ENCODE results near the gene SPOCK1.

Gene SPOCK1

GRCh38 chr5:137146402-137146890 lies 352.7 kb downstream of the SPOCK1 start:
- H3K36me3 ChIP-seq (replicated peaks), result no peaks in the 10 kb centered on the region
- no peak for TF ChIP-seq CTCF (IDR thresholded peaks at IDR 0.05; ENCODE audit: low read depth, low read length, missing control alignments)
- in situ Hi-C loops (cut with HindIII; ENCODE audit: low pct_ligation_motif_present, low sequenced_read_pairs), result no loop called here
- peak overlapping the region; percentile 56 for H3K27ac ChIP-seq
- H3K27me3 ChIP-seq (replicated peaks), result no peaks in the 10 kb centered on the region
- H3K4me3 ChIP-seq (ENCODE audit: low read depth, low read length), result no peak overlapping the region
- DNase-seq, result peak; percentile 88

GRCh38 chr5:137145721-137146120 lies 353.4 kb downstream of the SPOCK1 start:
- no peaks in the 10 kb centered on the region for H3K36me3 ChIP-seq (replicated peaks)
- no peaks in the 10 kb centered on the region for H3K27me3 ChIP-seq (replicated peaks)
- no peak for TF ChIP-seq CTCF (IDR thresholded peaks at IDR 0.05; ENCODE audit: low read depth, low read length, missing control alignments)
- in situ Hi-C loops (cut with HindIII; ENCODE audit: low pct_ligation_motif_present, low sequenced_read_pairs), result no loop called here
- H3K27ac ChIP-seq, result peak overlapping the region; percentile 22
- H3K4me3 ChIP-seq (ENCODE audit: low read depth, low read length), result no peak overlapping the region
- no peak for DNase-seq

DNA sequence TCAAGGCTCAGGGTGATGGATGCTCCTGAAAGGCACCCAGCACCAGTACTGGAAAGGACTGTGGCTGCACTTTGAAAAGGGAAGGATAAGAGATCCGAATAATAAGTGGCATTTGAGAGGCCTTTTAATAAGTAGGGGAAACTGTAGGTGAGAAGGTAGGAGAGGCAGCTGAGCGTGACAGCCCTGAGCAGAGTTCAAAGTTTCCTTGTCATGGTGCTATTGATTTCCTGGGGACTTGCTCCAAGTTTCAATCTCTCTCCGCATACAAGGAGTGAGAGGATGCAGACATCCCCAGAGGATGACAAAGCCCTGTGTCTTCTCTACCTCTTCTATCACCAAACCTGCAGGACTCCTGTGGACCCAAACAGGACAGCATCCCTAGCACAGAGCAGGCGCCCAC lies 354.5 kb downstream of the SPOCK1 start:
- H3K27ac ChIP-seq, result no peak overlapping the region
- in situ Hi-C loops (cut with HindIII; ENCODE audit: low pct_ligation_motif_present, low sequenced_read_pairs), result no loop called here

GRCh38 chr5:137142764-137143605 lies 356.1 kb downstream of the SPOCK1 start:
- peak; percentile 69 for DNase-seq

More for the DNA sequence above, 354.5 kb downstream of the SPOCK1 start:
- H3K36me3 ChIP-seq (replicated peaks), result no peaks in the 10 kb centered on the region
- H3K4me3 ChIP-seq (ENCODE audit: low read depth, low read length), result no peak overlapping the region
- TF ChIP-seq CTCF (IDR thresholded peaks at IDR 0.05; ENCODE audit: low read depth, low read length, missing control alignments), result no peak
- DNase-seq, result no peak
- H3K27me3 ChIP-seq (replicated peaks), result no peaks in the 10 kb centered on the region

GRCh38 chr5:137142346-137142745 lies 356.8 kb downstream of the SPOCK1 start:
- peak overlapping the region; percentile 66 for H3K27ac ChIP-seq
- DNase-seq, result no peak
- H3K4me3 ChIP-seq (ENCODE audit: low read depth, low read length), result no peak overlapping the region
- H3K36me3 ChIP-seq (replicated peaks), result no peaks in the 10 kb centered on the region
- TF ChIP-seq CTCF (IDR thresholded peaks at IDR 0.05; ENCODE audit: low read depth, low read length, missing control alignments), result no peak
- no peaks in the 10 kb centered on the region for H3K27me3 ChIP-seq (replicated peaks)
- in situ Hi-C loops (cut with HindIII; ENCODE audit: low pct_ligation_motif_present, low sequenced_read_pairs), result no loop called here

More at GRCh38 chr5:137142764-137143605, 356.1 kb downstream of the SPOCK1 start:
- Histone ChIP-seq H3K36me3 (replicated peaks) (no peaks in the 10 kb centered on the region), H3K4me3 (ENCODE audit: low read depth, low read length) (no peak overlapping the region), H3K27ac (peak overlapping the region; percentile 66), H3K27me3 (replicated peaks) (no peaks in the 10 kb centered on the region)
- in situ Hi-C loops (cut with HindIII; ENCODE audit: low pct_ligation_motif_present, low sequenced_read_pairs), result no loop called here
- TF ChIP-seq CTCF (IDR thresholded peaks at IDR 0.05; ENCODE audit: low read depth, low read length, missing control alignments), result no peak
